Measurements from ENCODE around the gene ERCC6L. TPM values are rescaled to one million over a fixed set of nuclear protein-coding genes. Genes with fewer than 3 reads are reported as not detected.

The ERCC6L gene
- total and polyA plus RNA-seq, 7 donors = 0.01 to 0.22 (median 0.03) TPM; not detected in 4

DNA sequence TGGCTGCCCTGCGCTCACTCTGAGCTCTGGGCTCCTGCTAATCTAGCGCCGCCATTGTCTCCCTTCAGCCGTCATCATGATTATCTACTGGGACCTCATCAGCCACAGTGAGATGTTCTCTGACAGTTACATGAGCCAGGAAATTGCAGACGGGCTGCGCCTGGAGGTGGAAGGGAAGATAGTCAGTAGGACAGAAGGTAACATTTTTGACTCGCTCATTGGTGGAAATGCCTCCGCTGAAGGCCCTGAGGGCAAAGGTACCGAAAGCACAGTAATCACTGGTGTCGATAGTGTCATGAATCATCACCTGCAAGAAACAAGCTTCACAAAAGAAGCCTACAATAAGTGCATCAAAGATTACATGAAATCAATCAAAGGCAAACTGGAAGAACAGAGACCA is 79.1 kb downstream of the ERCC6L start:
- DNase-seq = no peak
- 80 to 84% (median 83%) methylated on average over 10 of the region's 10 CpGs for WGBS, 3 donors
- no peak for ATAC-seq
- TF ChIP-seq, protein P1, sequence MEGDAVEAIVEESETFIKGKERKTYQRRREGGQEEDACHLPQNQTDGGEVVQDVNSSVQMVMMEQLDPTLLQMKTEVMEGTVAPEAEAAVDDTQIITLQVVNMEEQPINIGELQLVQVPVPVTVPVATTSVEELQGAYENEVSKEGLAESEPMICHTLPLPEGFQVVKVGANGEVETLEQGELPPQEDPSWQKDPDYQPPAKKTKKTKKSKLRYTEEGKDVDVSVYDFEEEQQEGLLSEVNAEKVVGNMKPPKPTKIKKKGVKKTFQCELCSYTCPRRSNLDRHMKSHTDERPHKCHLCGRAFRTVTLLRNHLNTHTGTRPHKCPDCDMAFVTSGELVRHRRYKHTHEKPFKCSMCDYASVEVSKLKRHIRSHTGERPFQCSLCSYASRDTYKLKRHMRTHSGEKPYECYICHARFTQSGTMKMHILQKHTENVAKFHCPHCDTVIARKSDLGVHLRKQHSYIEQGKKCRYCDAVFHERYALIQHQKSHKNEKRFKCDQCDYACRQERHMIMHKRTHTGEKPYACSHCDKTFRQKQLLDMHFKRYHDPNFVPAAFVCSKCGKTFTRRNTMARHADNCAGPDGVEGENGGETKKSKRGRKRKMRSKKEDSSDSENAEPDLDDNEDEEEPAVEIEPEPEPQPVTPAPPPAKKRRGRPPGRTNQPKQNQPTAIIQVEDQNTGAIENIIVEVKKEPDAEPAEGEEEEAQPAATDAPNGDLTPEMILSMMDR (IDR thresholded peaks at IDR 0.05) = no peak
- Histone ChIP-seq H3K27ac (no peak overlapping the region), H3K4me3 (no peak overlapping the region), H3K9me3 (no peaks in the 10 kb centered on the region), H3K27me3 (ENCODE audit: insufficient read depth in 3 of 3, low read length in 2 of 3) (peaks cover 0 to 19% (median 0%) of the 10 kb centered on the region in 3 donors), H3K4me1 (no peaks in the 10 kb centered on the region), H3K36me3 (ENCODE audit: insufficient read depth in 1 of 2, low read depth in 1 of 2) (no peaks in the 10 kb centered on the region)
- intact Hi-C loops (cut with DNase I) = no loop called here

DNA sequence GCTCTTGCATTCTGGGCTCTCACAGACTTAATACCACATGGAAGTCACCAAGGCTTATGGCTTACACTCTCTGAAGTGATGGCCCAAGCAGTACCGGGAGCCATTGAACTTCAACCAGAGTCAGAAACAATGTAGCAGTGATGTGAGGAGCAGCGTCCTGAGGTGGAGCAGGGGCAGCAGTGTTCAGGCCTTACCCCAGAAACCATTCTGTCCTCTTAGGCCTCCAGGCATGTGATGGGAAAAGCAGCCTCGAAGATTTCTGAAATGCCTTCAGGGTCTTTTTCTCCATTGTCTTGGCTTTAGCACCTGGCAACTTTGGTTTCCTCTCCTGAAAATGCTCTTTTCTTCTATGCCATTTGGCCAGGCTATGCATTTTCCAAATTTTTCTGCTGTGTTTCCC is 80.1 kb downstream of the ERCC6L start:
- ATAC-seq = no peak
- whole genome bisulfite sequencing, 3 donors = 79 to 90% (median 81%) methylated on average over 3 of the region's 3 CpGs

More for the DNA sequence above, 80.1 kb downstream of the ERCC6L start:
- no peak overlapping the region for H3K4me3 ChIP-seq
- no peaks in the 10 kb centered on the region for H3K9me3 ChIP-seq
- H3K4me1 ChIP-seq = no peaks in the 10 kb centered on the region
- peaks cover 0 to 14% (median 0%) of the 10 kb centered on the region in 3 donors for H3K27me3 ChIP-seq (ENCODE audit: insufficient read depth in 3 of 3, low read length in 2 of 3)
- H3K36me3 ChIP-seq (ENCODE audit: insufficient read depth in 1 of 2, low read depth in 1 of 2) = no peaks in the 10 kb centered on the region
- intact Hi-C loops (cut with DNase I) = no loop called here
- H3K27ac ChIP-seq = no peak overlapping the region
- DNase-seq = no peak
- TF ChIP-seq, protein P1 (IDR thresholded peaks at IDR 0.05) = no peak

Other genes starting within 250 kb of the ERCC6L start
- 1 to 10 TPM in 3 of 4 donors, under 1 TPM in 1; 0.91 to 2.2 (median 1.3) TPM for gene RTL5, start 107.1 kb downstream of the ERCC6L start, total RNA-seq
- under 1 TPM; 0.37 to 0.66 (median 0.48) TPM for gene RTL5, start 107.1 kb downstream of the ERCC6L start, polyA plus RNA-seq
- gene PIN4, start 57.3 kb downstream of the ERCC6L start, total RNA-seq = 1 to 10 TPM; 8.3 to 8.9 (median 8.6) TPM
- 10 to 100 TPM; 11.0 to 19.3 (median 12.1) TPM for gene PIN4, start 57.3 kb downstream of the ERCC6L start, polyA plus RNA-seq
- gene RPS4X, start 38.2 kb upstream of the ERCC6L start, total RNA-seq = 100 to 1,000 TPM; 481 to 670 (median 523) TPM
- gene RPS4X, start 38.2 kb upstream of the ERCC6L start, polyA plus RNA-seq = 100 to 1,000 TPM; 587 to 950 (median 770) TPM
- 1 to 10 TPM in 1 of 4 donors, not detected in 3; 2.3 TPM for gene CITED1, start 66.9 kb upstream of the ERCC6L start, total RNA-seq
- gene CITED1, start 66.9 kb upstream of the ERCC6L start, polyA plus RNA-seq = under 1 TPM; 0.19 to 0.96 (median 0.59) TPM

Measured in psoas muscle (tissue), 8 donors.